Psoas muscle (tissue), 8 donors: ENCODE data around the gene FLNC. TPM values are rescaled to one million over a fixed set of nuclear protein-coding genes. Genes with fewer than 3 reads are reported as not detected.

Experiments used
- ATAC-seq, 4 donors: fragments of 200-7000 bp; cut with Tn5 transposase; one replicate each; pipeline ENCODE4 v1.9.1; 2020; ENCODE audit warnings: moderate library complexity in 3 of 4, mild to moderate bottlenecking in 2 of 4
- DNase-seq, 2 donors: peaks; one replicate each; pipeline ENCODE4 v3.0.0-alpha.2; 2020
- H3K27ac ChIP-seq: fragments of 200-600 bp; one replicate; pipeline ENCODE4 v1.8.0; 2022
- H3K27me3 ChIP-seq, 3 donors: fragments of 200-600 bp in 1 of 3; one replicate each; pipeline versions ENCODE4 v1.6.1 to v1.8.0; 2013 to 2022; ENCODE audit warnings: low read length in 2 of 3, mild to moderate bottlenecking in 2 of 3, moderate library complexity in 1 of 3; ENCODE audit not compliant: insufficient read depth in 3 of 3
- H3K36me3 ChIP-seq, 2 donors: fragments of 200-600 bp in 1 of 2; one replicate each; pipeline versions ENCODE4 v1.6.1 to v1.8.0; 2013 to 2022; ENCODE audit warnings: low read depth in 1 of 2, mild to moderate bottlenecking in 1 of 2, moderate library complexity in 1 of 2; ENCODE audit not compliant: insufficient read depth in 1 of 2
- H3K4me1 ChIP-seq: fragments of 200-600 bp; one replicate; pipeline ENCODE4 v1.8.0; 2022
- H3K4me3 ChIP-seq: fragments of 200-600 bp; one replicate; pipeline ENCODE4 v1.8.0; 2022; ENCODE audit warnings: mild to moderate bottlenecking
- H3K9me3 ChIP-seq: fragments of 200-600 bp; one replicate; pipeline ENCODE4 v1.8.0; 2022
- WGBS, 3 donors: extraction: QIAGEN DNeasy Blood & Tissue Kit; methylation state at CpG; one replicate each; pipeline versions ENCODE4 v1.1.6 to v1.1.7; 2013; 5-methylcytosine and 5-hydroxymethylcytosine counted together
- intact Hi-C, 2 donors: fragments of 100-400 bp; cut with DNase I; formaldehyde crosslinking; loops; one replicate each; pipeline versions ENCODE4 v1.11.0 to v1.14.2; 2022
- polyA plus RNA-seq, 3 donors: library from polyadenylated mRNA; stranded (reverse); fragments of 200-250 nt; gene quantifications; one replicate each; pipeline ENCODE4 v1.2.3, GENCODE V29; 2013
- total RNA-seq, 4 donors: library from RNA; stranded (reverse); fragmentation: NEBNext Ultra II Directional in 2 of 4; extraction: Animal tissue kit (Norgen Biotek cat#: 25700) in 2 of 4; gene quantifications; one replicate each; pipeline versions ENCODE4 v1.2.1 to v1.2.4, GENCODE V29; 2021 to 2023
- TF ChIP-seq, protein P1 (sequence below): fragments of 200-600 bp; IDR thresholded peaks from one replicate; pipeline ENCODE4 v1.8.0; 2022; ENCODE audit warnings: antibody characterized with exemption
- donor health status: healthy with polysubstance abuse.
- donor health status: DM: no; HTN: no; CAD: no; lungs with moderate emphysema.
- donor health status: Bipolar disorder and iron deficiency.
- donor health status: healthy.
- donor health status: DM: yes; HTN: yes; CAD: no.
- donor health status: DM: no; HTN: no; CAD: no.
- donor health status: DM: no; HTN: no; CAD: no.
- donor health status: DM: yes; HTN: yes; CAD: no.

Gene FLNC
- total and polyA plus RNA-seq, 7 donors = 1,080 to 6,311 (median 4,011) TPM

DNA sequence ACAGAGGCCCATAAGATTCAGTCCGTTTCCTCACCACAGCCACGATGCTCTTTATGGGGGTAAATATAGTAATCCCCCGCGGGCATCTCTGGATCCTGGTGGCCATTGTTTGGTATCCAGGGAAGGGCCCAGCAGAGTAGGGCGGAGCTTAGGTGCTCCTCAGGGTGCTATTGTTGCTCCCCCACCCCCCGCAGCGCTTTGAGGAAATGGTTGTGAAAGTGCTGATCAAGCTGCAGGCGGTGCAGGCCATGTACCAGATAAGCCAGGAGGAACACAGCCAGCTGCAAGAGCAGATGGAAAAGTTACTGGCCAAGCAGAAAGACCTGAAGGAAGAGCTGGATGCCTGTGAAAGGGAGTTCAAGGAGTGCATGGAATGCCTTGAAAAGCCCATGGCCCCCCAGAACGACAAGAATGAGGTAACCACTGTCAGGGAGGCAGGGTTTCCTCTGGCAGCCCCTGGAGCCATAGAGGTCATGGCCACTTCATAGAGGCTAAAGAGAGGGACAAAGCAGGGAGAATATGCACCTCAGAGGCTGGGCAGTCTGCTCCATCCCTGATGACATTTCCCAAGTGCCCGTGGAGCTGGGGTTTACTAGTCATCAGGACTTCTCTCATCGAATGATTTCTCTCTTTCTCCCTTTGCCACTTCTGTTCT is 17.6 kb upstream of the FLNC start:
- Histone ChIP-seq H3K4me3 (no peak overlapping the region), H3K27ac (no peak overlapping the region), H3K36me3 (no peaks in the 10 kb centered on the region), H3K9me3 (no peaks in the 10 kb centered on the region), H3K27me3 (no peaks in the 10 kb centered on the region), H3K4me1 (peaks cover 25% of the 10 kb centered on the region)
- DNase-seq (peak; percentile 47 to 70), ATAC-seq (peak in 3 of 4 donors; percentile 43 to 74 (median 68))
- intact Hi-C loops = no loop called here
- 37 to 53% (median 40%) methylated on average over 11 of the region's 11 CpGs for WGBS, 3 donors
- TF ChIP-seq, protein P1, sequence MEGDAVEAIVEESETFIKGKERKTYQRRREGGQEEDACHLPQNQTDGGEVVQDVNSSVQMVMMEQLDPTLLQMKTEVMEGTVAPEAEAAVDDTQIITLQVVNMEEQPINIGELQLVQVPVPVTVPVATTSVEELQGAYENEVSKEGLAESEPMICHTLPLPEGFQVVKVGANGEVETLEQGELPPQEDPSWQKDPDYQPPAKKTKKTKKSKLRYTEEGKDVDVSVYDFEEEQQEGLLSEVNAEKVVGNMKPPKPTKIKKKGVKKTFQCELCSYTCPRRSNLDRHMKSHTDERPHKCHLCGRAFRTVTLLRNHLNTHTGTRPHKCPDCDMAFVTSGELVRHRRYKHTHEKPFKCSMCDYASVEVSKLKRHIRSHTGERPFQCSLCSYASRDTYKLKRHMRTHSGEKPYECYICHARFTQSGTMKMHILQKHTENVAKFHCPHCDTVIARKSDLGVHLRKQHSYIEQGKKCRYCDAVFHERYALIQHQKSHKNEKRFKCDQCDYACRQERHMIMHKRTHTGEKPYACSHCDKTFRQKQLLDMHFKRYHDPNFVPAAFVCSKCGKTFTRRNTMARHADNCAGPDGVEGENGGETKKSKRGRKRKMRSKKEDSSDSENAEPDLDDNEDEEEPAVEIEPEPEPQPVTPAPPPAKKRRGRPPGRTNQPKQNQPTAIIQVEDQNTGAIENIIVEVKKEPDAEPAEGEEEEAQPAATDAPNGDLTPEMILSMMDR = no peak

DNA sequence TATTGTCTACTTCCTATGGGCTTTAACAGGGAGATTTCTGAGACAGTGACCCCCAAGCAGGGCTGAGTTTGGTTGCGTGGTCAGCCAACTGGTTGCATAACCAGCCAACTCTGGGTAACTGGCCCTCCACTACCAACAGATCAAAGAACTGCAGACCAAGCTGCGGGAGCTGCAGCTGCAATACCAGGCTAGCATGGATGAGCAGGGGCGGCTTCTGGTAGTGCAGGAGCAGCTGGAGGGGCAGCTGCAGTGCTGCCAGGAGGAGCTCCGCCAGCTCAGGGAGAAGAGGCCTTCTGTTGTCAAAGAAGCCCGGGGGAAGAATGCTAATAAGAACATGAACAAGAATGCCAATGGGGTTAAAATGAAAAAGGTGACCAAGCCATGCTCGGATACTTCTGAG is 15.7 kb upstream of the FLNC start:
- intact Hi-C loops = no loop called here
- Histone ChIP-seq H3K36me3 (no peaks in the 10 kb centered on the region), H3K4me1 (peaks cover 29% of the 10 kb centered on the region), H3K27me3 (no peaks in the 10 kb centered on the region), H3K9me3 (no peaks in the 10 kb centered on the region), H3K4me3 (no peak overlapping the region), H3K27ac (no peak overlapping the region)
- DNase-seq (no peak), ATAC-seq (no peak)
- WGBS, 3 donors = 67 to 86% (median 68%) methylated on average over 6 of the region's 6 CpGs
- TF ChIP-seq, protein P1 = no peak

DNA sequence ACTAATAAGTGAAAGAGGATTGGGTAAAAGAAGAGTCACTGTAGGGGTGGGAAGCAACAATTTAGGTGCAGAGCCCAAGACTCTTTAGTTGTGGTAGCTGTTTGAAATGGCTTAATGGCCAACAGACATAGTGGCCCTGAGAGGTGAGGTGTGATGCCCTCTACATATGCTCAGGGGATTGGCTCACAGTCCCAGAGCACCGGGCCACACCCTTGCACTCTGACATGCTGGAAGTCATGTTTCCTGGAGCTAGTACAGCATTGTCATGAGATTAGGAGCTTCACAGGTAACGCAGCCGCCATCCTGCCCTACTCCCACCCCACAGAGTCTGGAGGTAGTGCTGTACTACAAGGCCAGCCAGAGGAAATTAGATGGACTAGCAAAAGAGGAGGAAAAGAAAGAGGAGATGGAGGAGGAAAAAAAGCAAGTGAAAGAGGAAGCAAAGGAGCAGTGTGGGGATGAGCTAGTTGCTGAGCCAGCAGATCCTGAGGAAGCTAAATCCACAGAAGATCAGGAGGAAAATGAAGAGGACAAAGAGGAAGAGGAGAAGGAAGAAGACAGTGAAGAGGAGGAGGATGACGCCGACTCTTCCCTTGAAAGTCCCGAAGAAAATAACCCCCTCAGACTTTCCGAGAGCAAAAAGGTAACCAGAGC is 14.8 kb upstream of the FLNC start:
- Histone ChIP-seq H3K27ac (no peak overlapping the region), H3K27me3 (no peaks in the 10 kb centered on the region), H3K4me3 (no peak overlapping the region), H3K9me3 (no peaks in the 10 kb centered on the region), H3K36me3 (no peaks in the 10 kb centered on the region), H3K4me1 (peaks cover 29% of the 10 kb centered on the region)
- DNase-seq (no peak), ATAC-seq (no peak)
- 91 to 95% (median 94%) methylated on average over 7 of the region's 7 CpGs for WGBS, 3 donors
- TF ChIP-seq, protein P1 = no peak
- intact Hi-C loops = no loop called here

DNA sequence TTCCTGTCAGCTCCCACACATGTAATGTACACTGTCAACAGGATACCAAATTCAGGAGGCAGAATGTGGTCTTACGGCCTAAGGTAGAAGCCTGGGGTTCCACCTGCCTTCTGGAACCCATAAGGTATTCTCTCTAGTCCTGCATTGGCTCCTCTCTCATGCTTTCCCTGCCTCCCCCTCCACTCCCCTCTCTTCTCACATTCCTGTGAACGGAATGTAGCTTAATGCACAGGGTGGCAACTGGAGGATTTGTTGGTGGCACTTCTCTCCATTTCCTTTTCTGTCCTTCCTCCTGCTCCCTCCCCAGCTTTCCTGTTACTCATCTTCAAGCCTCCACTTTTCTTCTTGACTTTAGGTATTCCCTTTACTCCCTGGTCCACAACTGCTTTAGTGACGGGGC is 11.5 kb upstream of the FLNC start:
- Histone ChIP-seq H3K36me3 (no peaks in the 10 kb centered on the region), H3K4me3 (no peak overlapping the region), H3K27me3 (no peaks in the 10 kb centered on the region), H3K4me1 (peaks cover 10% of the 10 kb centered on the region), H3K9me3 (no peaks in the 10 kb centered on the region), H3K27ac (no peak overlapping the region)
- intact Hi-C loops = no loop called here
- TF ChIP-seq, protein P1 = no peak
- DNase-seq (no peak), ATAC-seq (no peak)
- 59 to 76% (median 60%) methylated on average over 3 of the region's 3 CpGs for WGBS, 3 donors
